Panc1 (cell line): ENCODE measurements around the gene MAL.

ENCODE experiments used
- CTCF ChIP-seq: fragments of 450-650 bp; IDR thresholded peaks from 2 replicates; pipeline ENCODE4 v1.5.1; 2017; ENCODE audit warnings: mild to moderate bottlenecking
- POLR2AphosphoS5 ChIP-seq: IDR thresholded peaks from 2 replicates; pipeline ENCODE4 v1.6.1; 2012; ENCODE audit warnings: mild to moderate bottlenecking, low read depth, low read length, moderate library complexity
- TCF7L2 ChIP-seq: IDR thresholded peaks from 2 replicates; pipeline ENCODE4 v1.6.1; 2011; ENCODE audit warnings: mild to moderate bottlenecking, low read depth, low read length, inconsistent platforms

GRCh38 chr2:95079199-95079683, 53.7 kb downstream of the MAL start:
- TF ChIP-seq CTCF (no peak), TCF7L2 (no peak), POLR2AphosphoS5 (no peak)
